Lower leg skin (tissue), 3 donors: Measurements from ENCODE around the gene COG8.

ENCODE experiments used
- POLR2A ChIP-seq, 2 donors: fragments of 450-650 bp; IDR thresholded peaks; one replicate each; pipeline ENCODE4 v1.6.1; 2016 to 2017; ENCODE audit warnings: antibody characterized with exemption in 2 of 2, mild to moderate bottlenecking in 1 of 2, moderate library complexity in 1 of 2
- TF ChIP-seq, protein P1 (sequence below), 3 donors: fragments of 450-650 bp; IDR thresholded peaks; one replicate each; pipeline ENCODE4 v1.5.1; 2016; ENCODE audit warnings: antibody characterized with exemption in 3 of 3, mild to moderate bottlenecking in 3 of 3, moderate library complexity in 2 of 3

DNA sequence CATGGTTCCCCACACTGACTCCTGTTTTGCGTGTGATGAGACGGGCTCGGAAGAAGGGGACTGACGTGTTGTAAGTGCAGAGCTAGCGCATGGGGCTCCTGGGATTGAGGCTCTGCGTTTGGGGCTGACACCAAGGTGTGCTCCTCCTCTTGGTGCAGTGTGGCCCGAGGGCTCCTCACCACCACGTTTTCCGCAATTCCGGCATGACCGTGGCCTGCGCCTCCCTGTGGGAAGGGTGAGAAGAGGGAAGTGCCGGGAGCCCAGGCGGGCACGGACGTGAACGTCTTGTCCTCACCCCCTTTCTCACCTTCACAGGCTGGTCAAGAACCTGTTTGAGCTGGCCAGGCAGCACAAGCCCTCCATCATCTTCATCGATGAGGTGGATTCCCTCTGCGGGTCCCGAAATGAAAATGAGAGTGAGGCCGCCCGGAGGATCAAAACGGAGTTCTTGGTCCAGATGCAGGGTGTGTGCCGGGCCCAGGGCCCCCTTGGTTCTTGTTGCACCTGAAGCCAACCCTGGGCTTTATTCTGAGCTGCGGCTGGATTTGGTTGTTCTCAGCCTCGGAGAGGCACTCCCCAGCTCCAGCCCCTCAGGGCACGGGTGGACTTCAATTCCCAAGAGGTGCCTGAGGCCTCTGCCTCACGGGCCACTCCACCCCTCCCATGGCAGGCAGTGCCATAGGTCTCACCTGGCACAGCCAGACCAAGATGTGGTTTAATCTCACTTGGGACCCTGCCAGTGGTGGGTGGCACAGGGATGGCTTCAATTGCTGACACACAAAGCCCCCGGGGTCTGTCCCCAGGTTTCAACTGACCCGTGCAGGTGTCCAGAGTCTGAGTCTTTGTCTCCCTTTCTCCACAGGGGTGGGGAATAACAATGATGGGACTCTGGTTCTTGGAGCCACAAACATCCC, 19.3 kb downstream of the COG8 start:
- TF ChIP-seq, protein P1, sequence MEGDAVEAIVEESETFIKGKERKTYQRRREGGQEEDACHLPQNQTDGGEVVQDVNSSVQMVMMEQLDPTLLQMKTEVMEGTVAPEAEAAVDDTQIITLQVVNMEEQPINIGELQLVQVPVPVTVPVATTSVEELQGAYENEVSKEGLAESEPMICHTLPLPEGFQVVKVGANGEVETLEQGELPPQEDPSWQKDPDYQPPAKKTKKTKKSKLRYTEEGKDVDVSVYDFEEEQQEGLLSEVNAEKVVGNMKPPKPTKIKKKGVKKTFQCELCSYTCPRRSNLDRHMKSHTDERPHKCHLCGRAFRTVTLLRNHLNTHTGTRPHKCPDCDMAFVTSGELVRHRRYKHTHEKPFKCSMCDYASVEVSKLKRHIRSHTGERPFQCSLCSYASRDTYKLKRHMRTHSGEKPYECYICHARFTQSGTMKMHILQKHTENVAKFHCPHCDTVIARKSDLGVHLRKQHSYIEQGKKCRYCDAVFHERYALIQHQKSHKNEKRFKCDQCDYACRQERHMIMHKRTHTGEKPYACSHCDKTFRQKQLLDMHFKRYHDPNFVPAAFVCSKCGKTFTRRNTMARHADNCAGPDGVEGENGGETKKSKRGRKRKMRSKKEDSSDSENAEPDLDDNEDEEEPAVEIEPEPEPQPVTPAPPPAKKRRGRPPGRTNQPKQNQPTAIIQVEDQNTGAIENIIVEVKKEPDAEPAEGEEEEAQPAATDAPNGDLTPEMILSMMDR (IDR thresholded peaks at IDR 0.05): no peak
- TF ChIP-seq POLR2A (IDR thresholded peaks at IDR 0.05): no peak
